HG03280 (cell line): ENCODE data around the gene MBP.

ENCODE experiments used
- ATAC-seq: cut with Tn5 transposase; IDR thresholded peaks from one replicate; pipeline ENCODE4 v1.9.1; 2021; ENCODE audit warnings: mild to moderate bottlenecking, moderate library complexity; ENCODE audit not compliant: unreplicated experiment

Gene MBP

DNA sequence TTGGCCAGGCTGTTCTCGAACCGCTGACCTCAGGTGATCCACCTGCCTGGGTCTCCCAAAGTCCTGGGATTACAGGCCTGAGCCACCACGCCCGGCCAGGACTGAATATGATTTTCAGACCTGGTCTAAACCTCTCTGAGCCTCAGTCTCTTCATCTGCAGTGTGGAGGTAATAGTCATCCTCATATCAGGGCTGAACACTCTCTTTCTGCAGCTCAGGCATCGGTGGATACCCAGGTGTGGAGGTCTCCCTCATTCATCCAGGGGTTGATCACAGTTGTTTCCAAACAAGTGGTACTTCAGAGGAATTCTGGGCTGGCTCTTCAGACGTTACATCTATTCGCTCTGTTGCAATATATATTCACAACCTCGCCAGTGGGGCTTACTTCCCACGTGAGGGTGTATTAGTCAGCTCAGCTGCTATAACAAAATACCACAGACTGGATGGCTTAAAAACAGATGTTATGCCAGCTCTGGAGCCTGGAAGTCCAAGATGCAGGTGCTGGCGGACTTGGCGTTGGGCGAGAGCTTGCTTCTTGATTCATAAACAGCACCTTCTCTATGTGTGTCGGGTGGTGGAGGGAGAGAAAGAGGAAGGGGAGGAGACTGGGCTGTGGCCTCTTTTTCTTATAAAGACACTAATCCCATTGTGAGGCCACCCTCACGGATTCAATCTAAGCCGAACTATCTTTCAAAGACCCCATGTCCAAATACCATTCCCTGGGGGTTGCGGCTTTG lies 2.9 kb upstream of the MBP start:
- ATAC-seq, result no peak

DNA sequence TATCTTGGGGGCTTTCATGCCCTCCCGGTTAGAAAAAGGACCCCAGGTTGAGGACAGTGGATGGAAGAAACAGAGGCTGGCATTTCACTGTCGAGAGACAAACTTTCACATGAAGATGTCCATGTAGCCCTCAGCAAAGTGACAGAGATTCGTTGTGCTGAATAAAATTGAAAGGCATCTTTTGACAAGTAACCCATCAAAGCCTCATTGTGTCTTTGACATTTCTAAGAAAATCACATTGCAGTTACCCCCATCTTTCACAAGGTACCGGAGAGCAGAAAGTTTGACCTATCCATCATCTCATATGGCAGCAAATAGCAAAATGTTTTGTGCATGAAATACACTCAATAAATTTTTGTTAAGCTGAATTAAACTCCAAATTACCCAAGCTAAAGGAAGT lies 2.0 kb upstream of the MBP start:
- no peak for ATAC-seq

DNA sequence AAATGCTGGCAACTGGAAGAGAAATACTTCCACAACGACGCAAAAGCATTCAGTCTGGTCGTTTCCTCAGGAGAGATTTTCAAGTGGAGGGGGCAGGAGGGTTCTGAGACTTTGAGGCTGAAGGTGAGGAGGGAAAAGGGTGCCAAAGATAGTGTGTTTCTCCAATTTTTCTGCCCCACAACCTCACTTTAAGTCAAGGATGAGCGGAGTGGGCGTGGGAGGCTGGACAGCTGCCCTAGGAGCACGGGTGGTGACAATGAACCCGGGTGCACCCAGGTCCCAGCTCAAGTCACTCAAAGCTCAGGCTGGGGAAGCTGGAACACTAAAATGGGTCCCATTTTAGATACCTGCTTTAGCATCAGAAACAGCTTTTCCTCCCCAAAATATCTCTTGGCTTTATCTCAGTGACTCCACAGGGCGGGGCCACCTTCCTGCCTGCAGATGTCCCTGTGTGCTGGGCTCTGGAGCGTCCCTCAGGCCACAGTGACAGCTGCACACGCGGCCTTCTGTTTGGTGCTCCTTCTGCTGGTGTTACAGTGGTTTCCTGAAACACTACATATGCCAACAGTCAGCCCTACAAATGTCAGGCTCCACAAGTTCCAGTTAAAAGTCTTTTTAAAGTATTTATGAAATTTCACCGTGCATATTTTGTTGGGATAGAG lies 1.4 kb upstream of the MBP start:
- ATAC-seq, result no peak

DNA sequence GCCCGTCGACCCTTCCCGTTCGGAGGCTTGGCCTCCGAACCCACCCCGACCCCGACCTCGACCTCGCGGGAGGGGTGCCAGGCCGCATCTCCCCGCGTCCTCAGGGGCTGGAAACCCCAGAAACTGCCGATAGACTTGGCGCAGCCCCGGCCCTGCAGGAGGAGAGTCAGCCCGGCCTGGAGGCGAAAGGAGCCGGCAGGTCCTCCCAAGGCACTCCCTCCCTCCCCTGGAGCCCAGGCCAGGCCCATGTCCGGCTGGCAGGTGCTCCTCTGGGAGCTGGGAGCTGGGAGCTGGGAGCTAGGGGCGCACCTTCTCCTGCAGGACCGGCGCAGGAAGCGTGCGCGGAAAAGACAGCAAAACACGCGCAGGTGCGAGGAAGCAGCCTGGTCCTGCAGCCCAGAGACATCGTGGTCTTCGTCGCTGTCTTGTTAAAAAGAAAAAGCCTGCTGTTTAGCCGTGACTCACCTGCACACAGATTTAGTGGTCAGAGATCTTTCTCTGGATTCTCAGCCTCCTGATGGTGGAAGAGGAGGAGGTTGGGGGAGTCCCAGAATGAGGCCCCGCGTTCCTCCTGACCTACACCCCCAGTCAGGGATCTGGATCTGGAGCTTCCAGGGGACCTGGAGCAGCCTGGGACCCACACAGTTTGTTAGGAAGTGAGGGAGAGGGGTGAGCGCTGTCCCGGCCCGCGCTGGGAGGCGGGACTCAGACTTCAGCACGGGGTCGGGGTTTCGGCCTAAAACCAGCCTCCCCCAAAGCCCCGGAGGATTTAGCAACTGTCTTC lies 660 bp upstream of the MBP start:
- ATAC-seq, result peak; percentile 0

DNA sequence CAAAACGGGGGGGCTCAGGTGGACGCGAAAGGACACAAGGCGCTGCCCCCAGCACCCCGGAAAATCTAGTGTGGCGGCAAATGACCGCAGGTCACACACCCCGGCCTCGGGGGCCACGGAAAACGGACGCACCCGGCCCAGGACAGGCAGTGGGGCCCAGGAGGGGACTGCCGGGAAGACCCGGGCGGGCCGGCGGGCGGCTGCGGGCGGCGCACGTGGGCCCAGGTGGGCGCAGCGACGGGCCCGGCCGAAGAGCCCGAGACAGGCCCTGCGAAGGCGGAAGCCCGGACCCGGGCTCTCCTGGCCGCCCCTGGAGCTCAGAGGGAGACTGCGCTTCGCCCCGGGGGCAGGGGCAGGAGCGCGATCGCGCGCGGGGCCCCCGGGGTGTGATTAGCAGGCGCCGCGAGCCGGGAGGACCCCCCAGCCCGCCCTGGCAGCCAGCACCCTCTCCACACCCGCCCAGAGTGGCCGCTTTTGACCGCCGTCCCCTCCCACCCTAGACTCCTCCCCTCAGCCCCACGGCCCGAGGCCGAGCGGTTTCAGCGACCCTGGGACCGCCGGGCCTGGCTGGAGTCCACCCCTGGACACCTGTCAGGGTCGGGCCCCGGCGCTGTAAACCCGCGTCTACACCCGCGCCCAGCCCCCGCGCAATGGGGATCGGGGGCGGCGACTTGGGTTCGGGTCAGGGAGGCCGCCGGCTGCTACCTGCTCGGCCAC lies 773 bp downstream of the MBP start:
- peak; percentile 58 for ATAC-seq

DNA sequence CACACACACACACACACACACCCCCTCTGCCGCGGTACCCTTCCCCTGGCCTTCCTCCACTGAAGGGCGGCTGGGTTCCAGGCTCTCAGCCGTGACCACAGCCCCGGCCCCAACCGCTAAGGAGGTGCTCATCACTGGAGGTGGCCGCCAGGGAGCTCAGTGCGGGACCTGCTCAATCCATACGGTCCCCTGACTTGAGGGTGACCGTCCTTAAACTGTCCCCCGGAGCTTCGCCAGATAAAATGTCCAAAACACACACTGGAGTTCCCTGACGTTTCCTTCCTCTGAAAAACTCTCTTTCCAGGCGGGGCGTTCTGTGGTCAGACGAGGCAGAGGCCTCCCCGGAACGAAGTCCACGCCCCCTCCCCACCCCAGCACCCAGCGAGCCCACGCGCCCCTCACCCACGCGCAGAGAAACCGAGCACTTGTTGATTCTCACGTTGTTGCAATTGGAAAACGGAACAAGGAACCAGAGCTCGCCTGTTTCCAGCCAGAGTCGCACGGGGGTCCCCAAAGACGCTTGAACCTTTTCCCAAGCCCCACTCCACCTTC lies 1.4 kb downstream of the MBP start:
- ATAC-seq, result no peak

DNA sequence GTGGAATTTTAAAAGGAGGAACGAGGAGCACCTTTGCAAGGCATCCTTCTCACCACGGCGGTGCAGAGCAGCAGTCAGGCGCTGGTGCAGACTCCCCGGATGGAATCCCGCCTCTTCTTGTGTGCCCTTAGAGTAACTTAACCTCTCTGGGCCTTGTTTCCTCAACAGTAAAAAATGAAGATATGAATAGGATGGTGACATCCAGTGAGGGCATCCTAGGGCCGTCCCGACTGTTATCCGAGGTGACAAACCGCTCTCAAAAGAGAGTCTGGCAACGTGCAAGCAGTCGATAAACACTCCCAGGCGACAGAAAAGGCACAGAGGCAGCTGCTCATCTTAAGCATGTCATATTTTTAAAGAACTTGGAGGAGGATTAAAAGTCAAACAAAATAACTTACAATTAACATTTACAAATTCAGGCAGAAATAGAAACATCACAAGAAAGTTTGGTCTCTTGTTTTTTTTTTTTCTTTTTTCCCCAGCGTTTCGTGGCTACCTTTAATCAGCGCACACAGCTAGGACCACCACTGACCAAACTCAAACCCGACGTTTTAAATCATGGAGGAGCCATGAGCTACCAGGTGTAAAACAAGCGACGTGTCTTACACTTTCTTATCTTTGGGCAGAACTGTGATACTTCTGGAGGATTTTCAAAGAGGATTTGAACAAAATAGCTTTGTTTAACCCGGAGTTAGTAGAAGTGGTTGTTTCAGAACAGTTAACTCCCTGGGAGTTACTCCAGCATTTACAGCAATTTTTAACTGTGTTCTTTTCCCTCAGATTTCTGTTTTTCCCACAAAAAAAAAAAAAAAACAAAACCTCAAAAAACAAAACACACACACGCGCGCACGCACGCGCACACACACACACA lies 2.1 kb downstream of the MBP start:
- ATAC-seq, result no peak

DNA sequence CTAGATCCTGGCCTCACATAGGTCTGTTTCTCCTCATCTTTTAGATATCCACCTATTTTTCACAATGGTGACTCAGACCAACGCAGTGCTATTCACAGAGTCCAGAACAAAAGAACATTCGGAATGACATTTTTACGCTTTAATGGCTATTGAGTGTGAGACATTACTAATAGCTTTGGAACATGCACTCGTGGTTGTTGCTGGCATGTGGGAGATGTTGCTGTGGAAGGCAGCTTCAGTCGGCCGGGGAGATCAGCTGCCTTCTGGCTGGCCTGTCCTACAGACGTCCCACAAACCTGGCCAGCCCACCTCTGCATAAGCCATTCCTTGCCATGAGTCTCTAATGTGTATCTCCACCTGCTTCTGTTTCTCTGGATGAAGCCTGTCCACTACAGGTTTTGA lies 3.4 kb downstream of the MBP start:
- no peak for ATAC-seq

DNA sequence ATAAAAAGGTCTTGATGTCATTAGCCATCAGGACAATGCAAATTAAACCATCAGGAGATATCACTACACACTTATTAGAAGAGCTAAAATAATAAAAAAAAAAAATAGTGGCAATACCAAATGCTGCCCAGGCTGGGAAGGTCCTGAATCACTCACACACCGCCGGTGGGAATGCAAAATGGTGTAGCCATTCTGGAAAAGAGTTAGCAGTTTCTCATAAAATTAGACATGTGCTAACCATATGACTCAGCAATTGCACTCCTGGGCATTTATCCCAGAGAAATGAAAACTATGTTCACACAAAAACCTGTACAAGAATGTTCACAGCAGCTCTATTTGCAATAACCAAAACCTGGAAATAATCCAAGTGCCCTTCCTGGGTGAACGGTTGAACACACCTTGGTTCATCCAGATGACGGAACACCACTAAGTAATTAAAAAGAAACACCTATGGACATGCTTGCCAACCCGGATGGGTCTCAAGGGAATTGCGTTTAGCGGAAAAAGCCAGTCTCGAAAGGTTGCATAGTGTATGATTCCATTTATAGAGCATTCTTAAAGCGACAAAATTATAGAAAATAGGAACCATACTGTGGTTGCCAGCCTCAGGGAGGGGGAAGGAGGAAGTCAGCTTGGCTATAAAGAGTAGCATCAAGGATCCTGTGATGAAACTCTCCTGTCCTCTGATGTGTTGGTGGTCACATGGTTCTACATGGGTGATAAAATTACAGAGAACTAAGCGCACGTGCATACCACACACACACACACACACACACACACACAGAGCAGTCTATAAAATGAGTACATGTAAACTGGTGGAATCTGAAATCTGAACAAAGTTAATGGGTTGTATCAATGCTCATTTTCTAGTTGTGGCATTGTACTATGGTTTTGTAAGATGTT lies 4.6 kb downstream of the MBP start:
- no peak for ATAC-seq

DNA sequence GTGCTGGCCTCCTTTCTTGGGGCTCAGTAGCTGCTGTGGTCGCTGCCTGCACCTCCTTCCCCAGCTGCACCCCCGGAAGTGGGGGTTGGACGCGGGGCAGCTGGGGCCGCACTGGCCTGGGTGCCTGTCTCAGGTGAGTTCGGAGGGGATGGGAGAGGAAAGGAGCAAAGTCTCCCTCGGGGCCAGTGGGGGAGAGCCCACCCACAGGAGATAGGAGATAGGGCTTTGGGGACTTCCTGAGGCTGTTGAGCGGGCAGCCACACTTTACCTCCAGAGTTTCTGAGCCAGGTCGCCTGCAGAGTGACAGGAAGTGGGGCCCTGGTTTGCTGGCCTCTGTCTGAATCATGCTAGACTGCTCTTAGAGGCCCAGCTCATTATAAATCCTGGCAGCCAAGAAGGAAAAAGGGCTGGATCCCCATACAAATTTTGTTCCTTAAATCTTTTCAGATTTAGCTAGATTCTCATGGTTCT lies 8.1 kb downstream of the MBP start:
- peak; percentile 56 for ATAC-seq

DNA sequence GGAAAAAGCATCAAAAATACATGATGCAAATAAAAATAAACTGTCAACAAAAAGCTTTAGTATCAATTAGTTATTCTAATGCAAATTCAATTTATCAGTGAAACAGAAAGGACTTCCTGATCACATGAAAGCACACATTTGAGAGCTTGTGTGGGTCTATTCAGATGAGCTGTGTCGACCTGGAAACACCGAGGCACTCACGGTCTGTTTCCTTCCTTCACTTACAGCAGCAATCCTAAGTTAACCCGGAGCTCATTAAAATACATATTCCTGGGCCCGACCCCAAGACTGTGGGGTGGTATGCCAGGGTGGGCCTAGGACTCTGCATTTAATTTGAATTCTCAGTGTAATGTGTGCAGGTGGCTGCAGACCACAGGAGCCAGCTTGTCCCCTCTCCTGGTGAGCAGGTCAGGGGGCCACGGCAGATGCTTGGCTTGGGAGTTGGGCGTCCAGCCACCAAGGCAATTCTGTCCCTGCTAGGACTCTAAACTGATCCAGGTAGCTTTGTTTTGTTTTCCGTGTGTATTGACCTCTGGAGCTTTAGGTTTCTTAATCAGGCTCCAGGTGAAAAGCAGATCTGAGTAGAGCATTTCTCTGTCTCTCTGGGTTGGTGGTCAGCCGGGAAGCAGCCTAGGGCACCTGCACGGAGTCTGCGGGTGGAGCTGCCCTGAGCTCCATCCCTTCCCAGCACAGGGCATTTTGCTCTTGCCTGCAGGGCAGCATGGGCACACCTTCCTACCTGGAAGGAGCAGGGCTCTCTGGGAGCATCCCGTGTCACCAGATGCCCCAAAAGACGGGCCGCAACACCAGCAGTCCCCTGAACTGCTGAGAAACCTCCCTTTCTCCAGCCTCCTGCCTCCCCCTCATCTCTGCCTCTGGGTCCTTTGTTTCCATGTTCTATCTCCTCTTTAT lies 9.0 kb downstream of the MBP start:
- no peak for ATAC-seq

DNA sequence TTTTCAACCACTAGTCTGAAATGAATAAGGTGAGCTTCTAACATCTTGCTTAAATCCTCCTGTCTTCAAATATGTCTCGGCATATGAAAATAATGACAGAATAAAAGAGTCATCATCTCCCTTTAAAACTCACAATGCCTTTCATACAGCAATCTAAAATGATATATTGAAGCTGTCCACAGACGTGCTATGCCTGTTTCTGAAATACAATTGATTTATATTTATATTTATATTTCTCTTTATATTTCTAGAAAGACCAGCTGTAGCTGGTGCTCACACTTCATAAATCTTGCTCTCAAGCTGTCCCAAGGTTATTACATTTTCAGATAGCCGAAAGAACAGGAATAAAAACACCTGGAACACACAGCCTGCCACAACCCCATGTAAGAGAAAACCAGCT lies 11.1 kb downstream of the MBP start:
- ATAC-seq, result no peak

DNA sequence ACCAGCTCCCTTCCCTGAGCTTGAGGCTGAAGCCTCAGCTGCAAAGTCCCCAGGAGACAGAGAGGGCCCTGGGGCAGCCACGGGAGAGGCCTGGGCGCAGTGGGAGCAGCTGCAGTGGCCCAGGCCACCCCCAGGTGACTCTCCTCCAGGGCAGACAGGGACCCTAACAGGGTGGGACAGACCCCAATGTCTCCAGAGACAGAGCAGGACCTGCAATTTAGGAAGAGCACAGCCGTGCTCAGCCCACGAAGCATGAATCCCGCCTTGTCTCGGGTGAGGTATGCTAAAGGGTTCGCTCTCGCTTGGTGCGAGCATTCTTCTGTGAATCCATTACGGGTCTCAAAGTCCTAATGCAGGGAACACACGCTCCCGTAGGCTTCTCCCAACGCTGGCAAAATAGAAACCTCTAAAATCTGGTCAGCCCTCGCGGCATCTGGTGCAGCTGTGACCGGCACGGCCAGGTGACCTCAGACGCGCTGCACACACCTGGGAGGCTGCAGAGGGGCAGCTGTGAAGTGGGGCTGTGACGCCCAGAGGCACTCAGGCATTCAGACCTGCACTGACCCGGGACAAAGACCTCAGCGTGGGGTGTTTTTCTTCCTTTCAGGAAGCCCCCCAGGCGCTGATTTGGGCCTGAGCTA lies 12.6 kb downstream of the MBP start:
- ATAC-seq, result no peak

DNA sequence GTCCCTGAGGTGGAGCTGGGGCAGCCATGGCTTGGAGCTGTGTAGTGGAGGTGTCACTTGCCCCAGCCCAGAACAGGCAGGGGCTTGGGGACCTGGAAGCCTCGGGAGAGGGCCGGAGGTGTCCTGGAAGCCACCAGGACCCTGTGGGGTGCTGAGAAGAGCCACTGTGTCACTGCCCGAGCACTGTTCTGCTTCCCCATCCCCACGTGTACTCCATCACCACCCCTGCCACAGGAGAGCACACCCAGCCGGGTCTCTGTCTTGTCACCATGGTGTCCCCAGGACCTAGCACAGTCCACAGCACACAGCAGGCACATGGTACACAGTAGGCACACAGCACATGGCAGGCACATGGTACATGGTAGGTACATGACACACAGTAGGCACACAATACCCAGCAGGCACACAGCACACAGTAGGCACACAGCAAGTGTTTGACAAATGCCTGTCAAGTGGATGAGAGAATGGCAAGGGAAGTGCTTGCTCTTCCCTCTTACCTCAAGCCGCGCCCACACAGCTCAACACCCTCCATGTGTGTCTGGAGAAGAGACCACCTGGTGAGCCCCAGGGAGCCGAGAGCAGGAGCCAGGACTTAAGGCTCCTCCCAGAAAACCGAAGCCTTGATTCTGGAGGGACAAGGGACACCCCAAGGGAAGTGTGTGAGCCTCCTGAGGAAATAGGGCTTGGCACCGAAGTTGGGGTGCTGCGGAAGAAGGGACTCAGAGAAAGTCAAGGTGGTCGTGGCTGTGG lies 13.3 kb downstream of the MBP start:
- ATAC-seq, result no peak

DNA sequence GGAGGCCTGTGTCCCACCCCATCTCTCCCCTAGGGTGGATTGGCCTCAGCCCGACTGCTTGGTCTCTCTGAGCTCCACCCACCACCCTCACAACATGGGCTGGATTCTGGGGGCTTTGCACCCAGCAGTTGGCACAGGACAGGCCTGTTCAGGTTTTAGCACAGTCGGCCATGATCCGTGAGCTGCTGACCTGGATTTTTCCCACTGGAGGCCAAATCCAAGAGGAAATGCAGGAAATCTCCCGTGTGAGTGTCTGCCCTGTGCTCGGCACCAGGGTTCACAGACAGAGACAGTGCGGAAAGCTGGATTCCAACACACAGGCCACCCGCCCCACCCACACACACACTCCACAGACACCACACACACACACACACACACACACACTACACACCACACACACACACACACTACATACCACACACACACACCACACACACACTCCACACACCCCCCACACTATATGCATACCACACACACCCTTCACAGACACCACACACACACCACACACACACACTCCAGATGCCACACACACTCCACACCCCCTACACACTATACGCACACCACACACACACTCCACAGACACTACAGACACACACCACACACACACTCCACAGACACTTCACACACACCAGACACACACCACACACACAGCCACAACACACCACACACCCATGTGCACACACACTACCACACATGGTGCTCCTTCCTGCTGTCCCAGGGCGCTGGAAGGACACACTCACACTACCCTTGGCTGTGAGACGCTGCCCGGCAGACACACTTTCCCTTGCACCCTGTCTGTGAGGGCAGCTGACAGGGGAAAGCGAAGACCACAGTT lies 14.1 kb downstream of the MBP start:
- ATAC-seq, result no peak
